Prostate gland (tissue), 2 donors: ENCODE measurements around the gene GPBP1.

Experiments used
- CTCF ChIP-seq, 4 experiments: fragments of 200-600 bp in 2 of 4; fragments of 450-650 bp in 2 of 4; sonication (generic) in 2 of 4; IDR thresholded peaks; 1 replicate in 3 of 4; 2 replicates in 1 of 4; pipeline ENCODE4 v1.5.1; 2016 to 2019; ENCODE audit warnings: antibody characterized with exemption in 4 of 4, mild to moderate bottlenecking in 2 of 4, moderate library complexity in 2 of 4
- POLR2A ChIP-seq: fragments of 450-650 bp; IDR thresholded peaks from one replicate; pipeline ENCODE4 v1.6.1; 2016; ENCODE audit warnings: antibody characterized with exemption, mild to moderate bottlenecking
- POLR2AphosphoS5 ChIP-seq: sonication (generic); formaldehyde crosslinking; IDR thresholded peaks from one replicate; pipeline ENCODE4 v1.6.1; 2017; ENCODE audit warnings: antibody characterized with exemption

- TF ChIP-seq POLR2A: no peak
- no peak for TF ChIP-seq CTCF (IDR thresholded peaks at IDR 0.05)
- no peak for TF ChIP-seq POLR2AphosphoS5
Measured at GRCh38 chr5:57189515-57189914, 15.7 kb downstream of the GPBP1 start.
